Karpas-422 (cell line): Measurements from ENCODE around the gene ABCB1. TPM values are rescaled to one million over a fixed set of nuclear protein-coding genes. Genes with fewer than 3 reads are reported as not detected.

ENCODE experiments used
- DNase-seq: peaks from one replicate; pipeline ENCODE4 v3.0.0-alpha.2; 2015
- H2AFZ ChIP-seq: fragments of 200-600 bp; sonication (generic); 2 replicates; pipeline ENCODE4 v1.6.1; 2014; ENCODE audit warnings: antibody characterized with exemption, low read length, mixed read lengths
- H3K27ac ChIP-seq: fragments of 200-600 bp; sonication (generic); 2 replicates; pipeline ENCODE4 v1.5.1; 2014; ENCODE audit warnings: mild to moderate bottlenecking, low read length, moderate library complexity
- H3K27me3 ChIP-seq: fragments of 200-600 bp; sonication (generic); 2 replicates; pipeline ENCODE4 v1.6.1; 2014; ENCODE audit warnings: low read length, mixed read lengths
- H3K36me3 ChIP-seq: fragments of 200-600 bp; sonication (generic); 2 replicates; pipeline ENCODE4 v1.6.1; 2014; ENCODE audit warnings: low read length, mixed read lengths; ENCODE audit not compliant: insufficient read depth
- H3K4me1 ChIP-seq: fragments of 200-600 bp; sonication (generic); 2 replicates; pipeline ENCODE4 v1.6.1; 2014; ENCODE audit warnings: mild to moderate bottlenecking, low read length, mixed read lengths
- H3K4me2 ChIP-seq: fragments of 200-600 bp; sonication (generic); 2 replicates; pipeline ENCODE4 v1.6.1; 2014; ENCODE audit warnings: low read length, low read depth, mild to moderate bottlenecking; ENCODE audit not compliant: poor library complexity, severe bottlenecking
- H3K4me3 ChIP-seq: fragments of 200-600 bp; sonication (generic); 2 replicates; pipeline ENCODE4 v1.5.1; 2014; ENCODE audit warnings: mild to moderate bottlenecking, antibody characterized with exemption, low read length, mixed read lengths
- H3K79me2 ChIP-seq: fragments of 200-600 bp; sonication (generic); 2 replicates; pipeline ENCODE4 v1.6.1; 2014; ENCODE audit warnings: mild to moderate bottlenecking, low read length, mixed read lengths
- H3K9ac ChIP-seq: fragments of 200-600 bp; sonication (generic); 2 replicates; pipeline ENCODE4 v1.6.0; 2014; ENCODE audit warnings: low read length
- H3K9me2 ChIP-seq: fragments of 200-600 bp; sonication (generic), shearing (Covaris generic); replicated peaks from 2 replicates; pipeline ENCODE4 v1.6.0; 2014; ENCODE audit warnings: mild to moderate bottlenecking, low read length, moderate library complexity; ENCODE audit not compliant: insufficient read depth
- H3K9me3 ChIP-seq: fragments of 300-700, 200-600 bp; sonication (generic); 2 replicates; pipeline ENCODE4 v1.6.1; 2014; ENCODE audit warnings: low read length, mixed read lengths
- H4K20me1 ChIP-seq: fragments of 200-600 bp; sonication (generic); 2 replicates; pipeline ENCODE4 v1.6.1; 2014; ENCODE audit warnings: mild to moderate bottlenecking, antibody characterized with exemption, low read length, low read depth; ENCODE audit not compliant: insufficient read depth
- total RNA-seq: library from RNA; depleted of rRNA; stranded (reverse); fragments of >200 nt; shearing (Covaris generic); gene quantifications from 2 replicates; pipeline ENCODE4 v1.2.3, GENCODE V29; 2014; ENCODE audit warnings: low replicate concordance

ABCB1 gene
- total RNA-seq, 1 experiment from 2014 or later, result not detected

- 0 out of 2 replicates have a peak, but pooled peaks cover 3% of the 10 kb centered on the region for H3K27me3 ChIP-seq
- H3K4me3 ChIP-seq, result no peak overlapping the region
- H4K20me1 ChIP-seq, result no peaks in the 10 kb centered on the region
Measured at GRCh38 chr7:87615197-87615596, 14.5 kb upstream of the ABCB1 start.

GRCh38 chr7:87609916-87610315 is 9.2 kb upstream of the ABCB1 start:
- Histone ChIP-seq H2AFZ (no peak overlapping the region), H3K9me2 (no peaks in the 10 kb centered on the region), H3K79me2 (no peaks in the 10 kb centered on the region), H3K27me3 (0 out of 2 replicates have a peak, but pooled peaks cover 3% of the 10 kb centered on the region), H3K9ac (no peak overlapping the region), H4K20me1 (no peaks in the 10 kb centered on the region), H3K27ac (no peak overlapping the region), H3K4me3 (no peak overlapping the region), H3K36me3 (no peaks in the 10 kb centered on the region), H3K4me2 (no peak overlapping the region), H3K4me1 (no peaks in the 10 kb centered on the region), H3K9me3 (no peaks in the 10 kb centered on the region)
- DNase-seq, result no peak

More at GRCh38 chr7:87615197-87615596, 14.5 kb upstream of the ABCB1 start:
- H3K9me2 ChIP-seq, result no peaks in the 10 kb centered on the region
- H3K9me3 ChIP-seq, result no peaks in the 10 kb centered on the region
- no peak overlapping the region for H2AFZ ChIP-seq
- H3K79me2 ChIP-seq, result no peaks in the 10 kb centered on the region
- H3K27ac ChIP-seq, result no peak overlapping the region
- H3K9ac ChIP-seq, result no peak overlapping the region
- H3K4me1 ChIP-seq, result no peaks in the 10 kb centered on the region
- no peaks in the 10 kb centered on the region for H3K36me3 ChIP-seq
- H3K4me2 ChIP-seq, result no peak overlapping the region
- no peak for DNase-seq

GRCh38 chr7:87608431-87608830 is 7.7 kb upstream of the ABCB1 start:
- no peak overlapping the region for H3K27ac ChIP-seq

GRCh38 chr7:87604264-87604663 is 3.6 kb upstream of the ABCB1 start:
- no peak overlapping the region for H3K9ac ChIP-seq
- H3K9me3 ChIP-seq, result no peaks in the 10 kb centered on the region
- no peak overlapping the region for H2AFZ ChIP-seq
- H3K27ac ChIP-seq, result no peak overlapping the region
- no peak for DNase-seq
- no peaks in the 10 kb centered on the region for H3K9me2 ChIP-seq
- no peaks in the 10 kb centered on the region for H3K27me3 ChIP-seq
- no peaks in the 10 kb centered on the region; the same call in 1 of the 2 replicates for H3K4me1 ChIP-seq
- no peaks in the 10 kb centered on the region for H4K20me1 ChIP-seq
- no peak overlapping the region for H3K4me3 ChIP-seq
- no peak overlapping the region for H3K4me2 ChIP-seq
- no peaks in the 10 kb centered on the region for H3K36me3 ChIP-seq
- no peaks in the 10 kb centered on the region for H3K79me2 ChIP-seq

More at GRCh38 chr7:87608431-87608830, 7.7 kb upstream of the ABCB1 start:
- Histone ChIP-seq H3K4me1 (no peaks in the 10 kb centered on the region), H3K4me2 (no peak overlapping the region), H4K20me1 (no peaks in the 10 kb centered on the region), H3K36me3 (no peaks in the 10 kb centered on the region), H2AFZ (no peak overlapping the region), H3K27me3 (0 out of 2 replicates have a peak, but pooled peaks cover 1% of the 10 kb centered on the region), H3K9me3 (no peaks in the 10 kb centered on the region), H3K79me2 (no peaks in the 10 kb centered on the region), H3K9ac (no peak overlapping the region), H3K9me2 (no peaks in the 10 kb centered on the region), H3K4me3 (no peak overlapping the region)
- no peak for DNase-seq

GRCh38 chr7:87599336-87599735 is 1.3 kb downstream of the ABCB1 start:
- Histone ChIP-seq H3K27ac (no peak overlapping the region), H4K20me1 (no peaks in the 10 kb centered on the region), H3K4me1 (no peaks in the 10 kb centered on the region; the same call in 1 of the 2 replicates), H3K36me3 (no peaks in the 10 kb centered on the region), H2AFZ (no peak overlapping the region), H3K9me3 (no peaks in the 10 kb centered on the region), H3K9ac (no peak overlapping the region), H3K79me2 (no peaks in the 10 kb centered on the region), H3K27me3 (no peaks in the 10 kb centered on the region), H3K4me3 (no peak overlapping the region), H3K4me2 (no peak overlapping the region), H3K9me2 (no peaks in the 10 kb centered on the region)
- DNase-seq, result peak; percentile 55

GRCh38 chr7:87598234-87599009 is 2.3 kb downstream of the ABCB1 start:
- Histone ChIP-seq H3K9me2 (no peaks in the 10 kb centered on the region), H3K9me3 (no peaks in the 10 kb centered on the region), H3K36me3 (no peaks in the 10 kb centered on the region), H3K4me2 (no peak overlapping the region), H4K20me1 (no peaks in the 10 kb centered on the region), H3K27me3 (no peaks in the 10 kb centered on the region), H3K79me2 (no peaks in the 10 kb centered on the region), H3K9ac (no peak overlapping the region), H3K27ac (no peak overlapping the region), H3K4me1 (no peaks in the 10 kb centered on the region; the same call in 1 of the 2 replicates), H3K4me3 (no peak overlapping the region), H2AFZ (no peak overlapping the region)
- DNase-seq, result no peak

GRCh38 chr7:87596696-87597095 is 4.0 kb downstream of the ABCB1 start:
- Histone ChIP-seq H2AFZ (no peak overlapping the region), H3K4me3 (no peak overlapping the region), H3K4me2 (no peak overlapping the region), H3K9me2 (no peaks in the 10 kb centered on the region), H3K4me1 (no peaks in the 10 kb centered on the region; the same call in 1 of the 2 replicates), H3K9ac (no peak overlapping the region), H3K9me3 (no peaks in the 10 kb centered on the region), H3K36me3 (no peaks in the 10 kb centered on the region), H3K27me3 (no peaks in the 10 kb centered on the region), H3K79me2 (no peaks in the 10 kb centered on the region), H3K27ac (no peak overlapping the region), H4K20me1 (no peaks in the 10 kb centered on the region)
- DNase-seq, result no peak

- Histone ChIP-seq H2AFZ (no peak overlapping the region), H3K36me3 (no peaks in the 10 kb centered on the region), H3K27ac (no peak overlapping the region), H3K27me3 (no peaks in the 10 kb centered on the region), H3K9me3 (no peaks in the 10 kb centered on the region), H3K4me2 (no peak overlapping the region), H3K79me2 (no peaks in the 10 kb centered on the region), H4K20me1 (no peaks in the 10 kb centered on the region), H3K9ac (no peak overlapping the region), H3K4me1 (no peaks in the 10 kb centered on the region; the same call in 1 of the 2 replicates), H3K4me3 (no peak overlapping the region), H3K9me2 (no peaks in the 10 kb centered on the region)
- no peak for DNase-seq
Measured at GRCh38 chr7:87596136-87596535, 4.5 kb downstream of the ABCB1 start.
